GM12872 (cell line): ENCODE data around the gene GABRR1.

Experiments used
- CTCF ChIP-seq: IDR thresholded peaks from 3 replicates; pipeline ENCODE4 v1.5.1; 2011; ENCODE audit warnings: low read depth, mild to moderate bottlenecking, low read length, moderate library complexity; ENCODE audit not compliant: insufficient read depth

The GABRR1 gene

GRCh38 chr6:89160331-89161092, 56.6 kb downstream of the GABRR1 start:
- no peak for TF ChIP-seq CTCF

DNA sequence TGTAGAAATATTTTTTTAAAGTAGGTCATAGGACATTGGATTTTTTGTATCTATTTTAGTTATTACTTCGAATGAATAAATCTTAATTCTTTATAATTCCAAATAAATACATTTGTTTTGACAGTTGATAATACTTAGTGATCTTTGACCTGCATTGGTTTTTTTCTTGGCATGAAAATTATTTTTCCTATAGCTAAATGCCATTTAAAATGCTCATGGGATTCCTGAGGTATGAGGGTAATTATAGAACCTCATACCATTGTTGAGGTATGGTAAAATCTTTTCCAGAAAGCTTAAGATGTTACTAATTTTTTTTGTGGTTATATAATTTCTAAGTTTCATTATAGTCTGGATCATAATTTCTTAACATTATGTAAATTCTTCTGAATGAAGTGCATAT, 63.0 kb downstream of the GABRR1 start:
- no peak for TF ChIP-seq CTCF

GRCh38 chr6:89148016-89148750, 69.0 kb downstream of the GABRR1 start:
- TF ChIP-seq CTCF, result no peak

DNA sequence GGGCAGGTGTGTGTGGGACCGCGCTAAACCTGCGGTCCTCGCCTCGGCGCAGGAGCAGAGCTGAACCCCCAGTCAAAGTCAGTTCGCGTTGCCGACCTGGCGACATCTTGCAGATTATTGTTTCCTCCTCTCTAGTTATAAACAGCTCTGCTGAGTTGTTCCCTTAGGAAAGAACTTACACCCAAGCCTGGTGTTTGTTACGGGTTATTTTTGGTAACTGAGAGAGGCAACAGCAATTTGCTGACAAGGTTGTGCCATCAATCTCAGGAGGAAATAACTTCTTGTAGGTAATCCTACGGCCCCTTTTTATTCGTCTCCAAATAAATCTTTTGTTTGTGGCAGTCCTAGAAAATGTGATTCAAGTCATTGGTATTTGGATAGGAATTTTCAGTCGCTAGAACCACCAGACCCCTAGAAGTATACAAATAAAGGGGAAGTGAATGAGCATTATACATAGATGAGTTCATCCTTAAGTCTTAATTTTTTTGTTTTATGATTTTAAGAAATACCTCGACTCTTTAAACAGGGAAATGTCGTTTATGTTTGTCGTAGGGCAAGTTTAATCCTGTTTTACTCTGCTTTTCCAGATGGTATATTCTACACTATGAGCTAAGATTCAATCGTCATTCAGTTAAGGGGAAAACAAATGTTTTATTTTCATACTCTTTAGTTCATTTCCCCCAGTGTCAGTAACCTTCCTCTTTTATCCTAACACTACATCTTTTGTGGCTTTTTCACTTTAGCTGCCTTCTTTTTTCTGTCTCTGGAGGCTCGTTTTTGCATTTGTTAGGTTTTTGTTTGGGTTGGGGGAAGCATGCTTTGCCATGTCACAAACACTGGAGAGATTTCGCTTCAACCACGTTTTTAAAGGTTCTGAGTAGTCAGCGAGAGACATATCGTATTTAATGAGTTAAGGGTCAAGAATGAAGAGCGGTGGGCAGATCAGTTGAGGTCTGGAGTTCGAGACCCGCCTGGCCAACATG, 70.1 kb downstream of the GABRR1 start:
- TF ChIP-seq CTCF, result no peak

- no peak for TF ChIP-seq CTCF
Observed at GRCh38 chr6:89145956-89146717, 71.0 kb downstream of the GABRR1 start, which contains the start of gene PM20D2. Gene PM20D2 (plus strand): TSS chr6:89146055. CDS start chr6:89146145, 90 bp downstream.

DNA sequence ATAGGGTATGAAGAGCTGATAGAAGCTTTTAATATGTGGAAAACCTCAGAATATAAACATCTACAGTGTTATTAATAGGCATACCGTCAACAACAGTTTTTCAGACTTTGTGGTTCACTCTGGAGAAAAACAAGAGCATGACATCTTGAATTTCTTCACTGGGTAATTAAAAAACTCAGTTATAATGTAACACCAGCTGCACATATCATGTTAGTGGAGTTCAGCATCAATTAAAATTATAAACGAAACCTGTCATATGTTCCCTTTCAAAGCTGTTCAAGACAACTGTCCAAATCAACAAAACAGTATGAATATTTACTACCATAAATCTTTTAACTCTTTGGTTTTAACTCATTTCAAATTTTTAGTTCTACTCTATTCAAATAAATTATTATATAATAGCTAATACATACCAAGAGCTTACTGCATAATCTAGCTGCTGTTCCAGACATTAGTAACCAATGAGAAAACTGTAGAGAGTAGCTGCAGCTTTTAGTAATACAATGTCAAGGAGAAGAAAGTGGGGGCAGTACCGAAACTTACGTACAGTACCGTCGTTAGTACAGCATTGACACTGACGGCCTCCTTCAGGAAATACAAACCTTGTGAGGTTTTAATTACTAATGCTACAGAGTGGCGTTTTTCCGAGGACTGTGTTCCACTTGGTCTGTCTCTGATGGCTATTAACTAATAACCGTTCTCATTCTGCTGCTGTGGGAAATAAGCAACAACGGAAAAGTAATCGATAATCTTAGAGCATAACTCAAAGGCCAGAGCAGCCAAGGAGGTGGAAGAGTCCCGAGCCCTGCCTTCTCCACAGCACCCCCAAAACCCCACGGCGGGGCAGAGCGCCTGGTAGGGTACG, 71.8 kb downstream of the GABRR1 start:
- no peak for TF ChIP-seq CTCF
